SIG-M5 treated with dmso at 0.1 percent for 504 hours (cell line): ENCODE measurements around the gene NKX1-1.
"Not testable (repeated sequence)": the region's sequence is repeated elsewhere in the genome, so short reads cannot be mapped to it uniquely, and the experiment has no call there.

Experiments used
- DNase-seq: peaks from one replicate; lab custom pipeline; 2025; ENCODE audit not compliant: unreplicated experiment; lab: John Stamatoyannopoulos, UW

NKX1-1 gene

DNA sequence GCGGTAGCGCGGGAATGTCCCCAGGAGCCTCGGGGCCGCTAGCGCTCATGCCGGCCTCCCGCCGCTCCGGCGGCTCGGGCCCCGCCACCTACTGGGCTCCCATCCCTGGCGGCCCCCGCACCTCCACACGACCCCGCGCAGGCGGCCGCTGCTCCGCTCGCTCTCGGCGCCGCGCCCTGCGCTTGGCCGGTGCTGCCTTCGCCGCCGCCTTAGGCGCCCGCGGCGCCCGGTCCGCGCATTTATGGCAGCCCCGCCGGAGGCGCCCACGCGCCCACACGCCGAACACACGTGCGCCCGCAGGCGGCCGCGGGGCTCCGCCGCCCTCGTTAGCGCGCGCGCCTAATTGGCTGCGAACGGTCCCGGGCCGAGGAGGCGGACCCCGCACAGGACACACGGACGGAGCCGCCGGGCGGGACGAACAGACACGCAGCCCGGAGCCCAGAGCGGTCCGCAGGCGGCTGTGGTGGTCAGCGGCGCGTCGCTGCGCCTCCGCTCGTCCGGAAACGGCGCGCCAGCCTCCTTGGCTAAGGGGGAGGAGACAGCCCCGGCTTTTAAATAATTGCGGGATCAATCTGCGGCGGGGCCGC lies at the start of gene NKX1-1:
TSS of gene NKX1-1 (minus strand) at position 49 of the 587 bp plus-strand sequence. CDS start at position 49, 0 bp downstream.
- DNase-seq = no peak

DNA sequence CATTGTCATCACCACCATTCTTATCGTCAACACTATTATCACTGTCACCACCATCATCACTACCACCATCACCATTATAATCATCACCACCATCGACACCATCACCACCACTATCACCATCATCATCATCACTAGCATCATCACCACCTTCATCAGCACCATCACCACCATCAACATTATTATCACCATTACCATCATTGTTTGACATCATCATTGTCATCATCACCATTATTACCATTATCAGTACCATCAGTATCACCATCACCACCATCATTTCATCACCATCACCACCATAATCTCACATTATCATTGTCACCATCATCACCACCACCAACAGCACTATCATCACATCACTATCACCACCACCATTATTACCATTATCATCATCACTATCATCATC lies 47.5 kb upstream of the NKX1-1 start:
- DNase-seq = no peak

DNA sequence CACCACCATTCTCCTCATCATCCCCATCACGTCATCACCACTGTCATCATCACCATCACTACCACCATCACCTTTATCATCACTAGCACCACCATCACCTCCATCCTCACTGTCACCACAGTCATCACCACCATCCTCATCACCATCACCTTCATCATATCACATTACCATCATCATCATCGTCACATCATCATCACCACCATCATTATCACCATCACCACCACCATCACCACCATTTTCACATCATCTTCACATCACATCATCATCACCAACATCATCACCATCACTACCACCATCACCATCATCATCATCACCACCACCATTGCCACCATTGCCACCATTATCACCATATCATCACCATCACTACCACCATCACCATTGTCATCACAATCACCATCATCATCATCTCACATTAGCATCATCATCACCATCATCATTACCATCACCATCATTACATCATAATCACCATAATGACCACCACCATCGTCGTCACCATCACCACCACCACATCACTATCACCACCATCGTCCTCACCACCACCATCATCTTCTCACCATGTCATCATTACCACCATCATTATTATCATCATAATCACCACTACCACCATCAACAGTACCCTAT lies 46.3 kb upstream of the NKX1-1 start:
- no peak for DNase-seq

DNA sequence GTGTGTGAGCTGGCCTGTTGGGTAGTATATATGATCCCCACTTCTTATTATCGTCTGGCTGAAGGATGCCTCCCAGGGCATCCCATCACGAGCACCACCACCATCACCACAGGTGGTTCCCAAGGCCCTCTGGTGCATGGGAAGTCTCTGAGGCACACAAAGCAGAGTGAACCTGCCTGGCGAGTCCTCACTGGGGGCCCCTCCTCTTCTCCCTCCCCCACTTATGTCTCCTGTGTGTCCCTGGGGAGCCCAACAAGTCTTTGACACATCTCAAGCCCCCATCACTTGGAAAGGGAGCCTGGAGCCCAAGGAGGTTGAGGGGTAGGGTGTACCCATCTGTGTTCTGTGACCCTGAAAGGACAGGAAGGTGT lies 45.5 kb upstream of the NKX1-1 start:
- DNase-seq = no peak

DNA sequence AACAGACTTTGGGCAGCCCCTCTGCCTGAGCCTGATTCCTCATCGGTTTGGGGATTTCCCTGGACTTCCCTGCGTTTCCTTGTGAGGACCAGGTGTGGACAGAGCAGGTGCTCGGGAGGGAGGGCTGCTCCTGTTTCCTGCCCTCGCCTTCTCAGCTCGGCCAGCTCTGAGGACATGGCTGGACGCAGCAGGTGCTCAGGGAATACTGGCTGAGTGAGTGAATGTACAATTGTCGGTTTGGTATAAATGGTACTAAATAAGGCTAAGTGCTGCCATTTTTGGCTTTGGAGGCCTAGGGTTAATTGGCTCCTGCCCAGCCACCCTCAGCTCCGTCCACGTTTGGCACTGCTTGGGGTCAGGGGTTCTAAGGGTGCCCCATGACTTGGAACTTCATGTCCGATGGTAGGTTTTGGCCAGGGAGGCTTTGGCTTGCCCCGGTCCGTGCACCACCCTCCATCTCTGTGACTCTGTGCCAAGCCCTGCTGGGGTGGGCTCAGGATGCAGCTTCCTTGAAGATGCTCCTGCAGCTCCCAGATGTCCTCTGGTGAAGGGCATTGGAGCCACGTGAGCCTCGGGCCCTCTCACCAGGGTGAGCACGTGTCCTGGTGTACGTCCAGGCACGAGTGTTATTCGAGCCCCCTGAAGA lies 45.0 kb upstream of the NKX1-1 start:
- no peak for DNase-seq

DNA sequence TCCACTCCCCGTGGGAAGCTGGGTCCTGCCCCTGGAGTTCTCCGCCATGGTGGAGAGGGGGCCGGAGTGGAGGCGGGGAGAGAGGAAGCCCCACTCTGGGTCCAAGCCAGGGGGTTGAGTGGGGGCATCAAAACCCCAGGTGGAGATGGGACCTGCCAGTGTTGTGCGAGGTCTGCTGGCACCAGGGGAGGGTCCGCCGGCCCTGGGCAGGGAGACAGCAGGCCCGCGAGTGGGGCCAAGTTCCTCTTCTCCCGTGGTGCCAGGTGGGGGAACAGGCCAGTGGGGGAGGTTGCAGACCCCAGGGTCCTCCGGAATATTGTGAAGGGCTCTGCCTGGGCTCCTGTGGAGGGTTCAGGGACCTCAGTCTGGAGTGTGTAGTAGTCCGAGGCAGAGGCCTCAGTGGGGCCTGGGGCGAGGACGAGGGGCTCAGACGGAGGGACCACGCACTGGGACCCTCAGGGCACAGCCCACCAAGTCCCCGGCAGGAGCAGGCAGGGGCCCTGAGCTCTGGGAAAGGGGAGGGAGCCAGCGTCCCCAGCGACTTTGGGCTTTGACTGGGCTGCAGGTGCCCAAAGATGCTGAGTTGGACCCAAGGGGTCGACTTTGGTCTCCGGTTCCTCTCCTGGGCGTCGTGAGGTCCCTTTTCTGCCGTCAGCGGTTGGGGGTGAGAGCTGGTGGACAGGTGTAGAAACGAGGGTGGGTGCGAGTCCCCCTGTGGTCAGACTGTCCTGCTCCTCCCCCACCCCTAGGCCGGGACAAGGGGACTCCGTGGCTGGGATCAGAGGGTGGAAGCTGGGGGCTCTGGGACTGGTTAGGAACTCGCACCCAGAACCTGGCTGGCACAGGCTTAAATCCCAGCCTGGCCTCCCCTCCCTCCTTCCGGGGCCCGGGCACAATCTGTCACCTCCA lies 43.8 kb upstream of the NKX1-1 start:
- no peak for DNase-seq

DNA sequence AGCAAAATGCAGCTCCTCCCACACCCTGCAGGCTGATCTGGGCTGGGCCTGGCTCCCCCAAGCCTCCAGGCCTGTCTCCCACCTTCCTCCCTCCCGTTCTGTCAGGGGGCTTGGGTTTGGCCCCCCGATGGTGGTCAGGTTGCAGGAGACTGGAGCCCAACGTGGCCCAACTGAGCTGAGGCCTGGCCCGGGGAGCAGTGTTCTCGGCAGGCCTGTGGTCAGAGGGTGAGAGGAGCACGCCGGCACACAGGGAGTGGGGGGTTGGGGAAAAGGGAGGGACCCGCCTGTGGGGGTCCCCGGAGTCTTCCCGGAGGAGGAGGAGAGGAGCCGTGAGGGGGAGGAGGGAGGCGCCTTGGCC lies 43.2 kb upstream of the NKX1-1 start:
- no peak for DNase-seq

DNA sequence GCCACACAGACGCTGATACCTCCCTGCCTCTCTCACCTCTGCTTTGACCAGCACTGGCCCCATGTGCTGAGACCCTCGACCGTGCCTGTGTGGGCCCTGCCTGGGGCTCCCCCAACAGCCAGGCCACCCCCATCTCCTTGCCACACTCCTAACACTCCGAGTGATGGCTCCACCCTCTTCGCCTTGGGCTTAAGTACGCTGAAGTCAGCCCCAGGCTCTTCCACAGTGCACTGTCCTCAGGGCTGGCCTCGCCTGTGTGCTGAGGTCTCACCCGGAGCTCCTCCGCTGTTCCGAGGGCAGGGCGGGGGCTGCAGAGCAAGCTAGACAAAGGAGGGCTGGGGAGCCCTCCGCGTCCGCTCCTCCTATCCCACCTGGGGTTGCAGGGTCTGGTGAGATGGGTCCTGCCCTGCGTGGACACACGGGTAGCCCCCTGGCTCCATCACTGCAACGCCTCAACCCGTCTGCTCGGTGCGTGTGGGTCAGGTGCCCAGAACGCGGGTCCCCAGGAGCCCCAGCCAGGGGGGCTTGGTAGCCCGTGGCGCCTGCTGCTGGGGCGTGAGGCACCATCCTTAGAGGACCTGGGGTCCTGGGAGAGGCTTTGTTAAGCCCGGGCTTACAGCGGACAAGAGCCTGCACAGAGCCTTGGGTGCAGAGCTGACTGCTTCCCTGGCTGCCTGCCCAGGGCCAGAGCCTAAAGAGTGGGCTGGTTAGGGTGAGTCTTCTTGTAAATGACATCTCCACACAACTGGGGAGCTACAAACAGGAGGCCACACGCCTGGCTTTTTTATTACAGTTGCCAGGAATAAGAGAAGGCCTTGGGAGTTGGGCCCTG lies 42.6 kb upstream of the NKX1-1 start:
- no peak for DNase-seq

DNA sequence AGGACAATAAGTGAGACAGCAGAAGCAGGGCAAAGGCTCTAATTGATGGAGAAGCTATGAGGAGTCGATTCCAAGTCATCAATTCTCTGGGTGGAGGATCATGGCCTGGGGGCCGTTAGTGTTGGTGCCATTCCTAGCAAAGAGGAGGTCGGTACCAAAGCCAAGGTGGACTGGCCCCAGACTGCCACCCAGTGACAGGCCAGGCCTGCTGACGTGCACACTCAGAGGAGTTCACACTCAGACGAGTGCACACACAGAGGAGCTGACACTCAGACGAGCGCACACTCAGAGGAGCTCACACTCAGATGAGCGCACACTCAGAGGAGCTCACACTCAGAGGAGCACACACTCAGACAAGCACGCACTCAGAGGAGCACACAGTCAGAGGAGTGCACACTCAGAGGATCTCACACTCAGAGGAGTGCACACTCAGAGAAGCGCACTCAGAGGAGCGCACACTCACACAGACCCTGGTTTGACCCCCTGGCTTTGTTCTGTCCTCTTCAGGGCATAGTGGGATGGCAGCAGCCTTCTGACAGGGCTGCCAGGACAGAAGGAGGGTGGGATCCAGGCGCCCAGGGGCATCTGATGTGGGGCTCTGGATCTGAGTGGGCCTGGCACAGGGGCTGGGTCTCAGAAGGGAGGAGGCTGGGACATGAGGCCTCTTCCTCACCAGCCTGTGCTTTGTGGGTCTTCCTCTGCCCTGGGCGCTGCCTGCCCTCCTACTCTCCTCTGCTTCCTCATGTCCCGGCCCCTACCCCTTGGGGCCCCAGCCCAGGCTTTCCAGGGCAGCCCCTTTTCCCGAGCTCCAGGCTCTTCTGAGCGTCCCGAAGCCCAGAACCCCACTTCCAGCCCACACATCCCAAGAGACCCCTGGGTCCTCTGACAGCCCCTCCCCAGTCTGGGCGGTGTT lies 41.7 kb upstream of the NKX1-1 start:
- no peak for DNase-seq

DNA sequence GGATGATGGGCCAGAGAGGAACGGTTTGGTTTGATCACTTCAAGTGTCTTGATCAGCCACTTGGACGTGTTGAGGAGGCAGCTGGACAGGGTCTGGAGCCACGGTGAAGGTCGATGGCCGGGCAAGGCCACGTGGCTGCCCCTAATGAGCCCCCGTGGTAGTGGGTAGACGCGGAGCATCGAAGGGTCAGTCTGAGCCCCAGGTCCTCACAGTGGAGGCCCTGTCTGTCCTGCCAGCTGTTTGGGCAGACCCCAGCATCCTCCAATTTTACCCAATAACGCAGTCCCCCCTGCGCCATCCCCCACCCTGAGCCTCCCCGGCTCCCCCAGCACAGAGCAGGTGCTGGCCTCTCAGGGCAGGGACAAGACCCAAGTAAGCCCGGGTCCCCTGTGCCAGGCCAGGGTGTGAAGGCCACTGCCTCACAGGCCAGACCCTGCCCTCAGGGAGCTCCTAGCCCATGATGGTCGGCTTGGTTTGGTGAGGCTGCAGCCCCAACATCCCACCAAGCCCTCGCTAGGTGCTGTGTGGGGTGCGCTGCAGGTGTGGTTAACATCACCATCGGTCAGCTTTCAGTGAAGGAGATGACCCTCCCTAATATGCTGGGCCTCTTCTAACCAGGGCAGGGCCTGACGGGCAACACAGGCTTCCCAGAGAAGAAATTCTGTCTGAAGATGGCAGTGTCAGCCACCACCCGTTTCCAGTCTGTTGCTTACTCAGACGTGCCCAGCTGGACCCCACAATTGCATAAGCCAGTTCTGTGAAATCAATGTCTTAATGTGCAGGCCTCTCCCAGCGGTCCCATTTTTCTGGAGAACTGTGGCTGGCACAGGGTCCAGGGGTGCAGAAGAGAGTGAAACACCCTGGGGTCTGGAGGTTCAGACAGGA lies 40.5 kb upstream of the NKX1-1 start:
- DNase-seq = no peak

DNA sequence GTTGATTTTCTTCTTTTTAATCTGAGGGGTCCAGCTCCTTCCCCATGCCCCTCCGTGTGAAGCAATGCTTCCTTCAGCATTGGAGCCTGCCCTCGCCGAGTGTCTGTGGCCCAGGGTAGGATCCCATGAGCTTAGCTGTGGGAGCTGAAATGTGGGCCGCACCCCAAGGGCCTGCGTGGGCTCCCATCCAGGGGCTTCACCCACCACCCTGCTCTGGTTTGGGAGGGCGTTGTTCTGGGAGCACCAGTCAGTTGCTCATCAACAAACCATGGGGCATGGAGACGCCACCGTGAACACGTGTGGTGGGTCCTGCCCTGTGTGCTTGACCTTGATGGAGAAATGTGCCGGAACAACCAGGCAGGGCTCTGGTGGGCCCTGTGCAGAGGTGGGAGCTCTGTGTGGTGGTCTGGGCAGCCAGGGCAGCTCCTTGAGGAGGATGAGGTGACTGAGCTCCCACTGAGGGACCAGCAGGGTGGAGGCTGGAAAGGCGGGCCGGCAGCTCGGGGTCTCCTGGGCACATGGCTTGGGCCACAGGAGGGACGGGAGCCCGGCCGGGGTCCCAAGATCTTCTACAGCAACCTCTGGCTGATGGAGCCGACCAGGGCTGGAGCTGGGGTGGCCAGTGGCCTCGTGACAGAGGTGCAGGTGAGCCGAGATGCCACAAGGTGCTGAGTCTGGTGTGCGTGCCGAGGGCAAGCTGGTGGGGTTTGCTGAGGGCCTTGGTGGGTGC lies 39.6 kb upstream of the NKX1-1 start:
- no peak for DNase-seq

DNA sequence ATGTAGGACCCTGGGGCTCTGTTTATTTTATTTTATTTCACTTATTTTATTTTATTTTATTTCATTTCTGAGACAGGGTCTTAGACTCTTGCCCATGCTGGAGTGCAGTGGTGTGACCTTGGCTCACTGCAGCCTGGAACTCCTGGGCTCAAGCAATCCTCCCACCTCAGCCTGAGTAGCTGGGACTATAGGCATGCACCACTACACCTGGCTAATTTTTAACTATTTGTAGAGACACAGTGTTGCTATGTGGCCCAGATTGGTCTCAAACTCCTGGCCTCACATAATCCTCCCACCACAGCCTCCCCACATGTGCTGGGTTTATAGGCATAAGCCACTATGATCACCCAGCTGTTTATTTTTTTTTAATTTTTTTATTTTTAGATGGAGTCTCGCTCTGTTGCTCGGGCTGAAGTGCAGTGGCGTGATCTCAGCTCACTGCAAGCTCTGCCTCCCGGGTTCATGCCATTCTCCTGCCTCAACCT lies 37.5 kb upstream of the NKX1-1 start:
- DNase-seq = not testable (repeated sequence)

DNA sequence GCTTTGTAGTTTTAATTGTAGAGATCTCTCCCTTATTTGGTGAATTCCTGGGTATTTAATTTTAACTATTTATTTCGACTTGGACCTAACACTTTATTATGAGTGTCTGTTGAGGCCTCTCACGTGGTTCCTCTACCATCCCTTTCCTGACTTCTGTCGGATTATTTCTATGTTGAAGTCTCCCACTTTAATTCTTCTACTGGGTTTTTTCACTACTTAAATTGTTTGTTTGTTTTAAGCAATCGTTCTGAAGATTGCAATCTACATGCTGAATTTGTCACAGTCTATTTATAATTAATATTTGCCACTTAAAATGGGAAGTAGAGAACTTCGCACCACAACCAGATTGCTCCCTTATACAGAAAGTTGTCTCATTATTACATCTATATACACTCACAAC lies 20.8 kb upstream of the NKX1-1 start:
- no peak for DNase-seq

DNA sequence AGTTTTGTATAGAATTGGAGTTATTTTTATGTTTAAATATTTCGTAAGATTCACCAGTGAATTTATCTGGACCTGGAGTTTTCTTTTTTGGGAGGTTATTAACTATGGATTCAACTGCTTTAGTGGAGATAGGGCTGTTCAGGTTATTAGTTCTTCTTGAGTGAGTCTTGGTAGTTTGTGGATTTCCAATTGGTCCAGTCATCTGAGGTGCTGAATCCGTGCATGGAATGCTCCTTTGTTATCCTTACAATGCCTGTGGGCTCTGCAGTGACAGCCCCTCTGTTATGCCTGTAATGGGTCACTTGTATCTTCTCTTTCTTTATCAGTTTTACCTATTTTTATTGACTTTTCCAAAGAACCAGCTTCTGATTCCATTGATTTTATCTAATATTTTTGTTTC lies 15.4 kb upstream of the NKX1-1 start:
- no peak for DNase-seq

DNA sequence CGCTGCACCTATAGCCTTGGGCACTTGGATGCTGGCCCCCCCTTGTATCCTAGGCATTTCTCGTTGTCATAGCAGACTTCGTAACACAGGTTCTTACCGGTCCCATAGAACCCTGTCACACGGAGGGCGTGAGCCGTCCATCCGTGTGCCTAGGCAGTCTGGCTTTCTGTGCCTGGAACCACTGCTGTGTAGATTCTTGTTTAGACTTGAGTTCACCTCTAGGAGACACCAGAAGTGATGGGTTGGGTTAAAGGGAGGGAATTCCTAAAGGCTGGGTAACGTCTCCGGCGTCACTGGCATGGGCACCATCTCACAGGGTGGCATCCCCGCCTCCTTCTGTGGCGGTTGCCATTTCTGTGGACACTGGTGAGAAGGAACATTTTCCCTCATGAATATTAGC lies 13.5 kb upstream of the NKX1-1 start:
- DNase-seq = no peak

DNA sequence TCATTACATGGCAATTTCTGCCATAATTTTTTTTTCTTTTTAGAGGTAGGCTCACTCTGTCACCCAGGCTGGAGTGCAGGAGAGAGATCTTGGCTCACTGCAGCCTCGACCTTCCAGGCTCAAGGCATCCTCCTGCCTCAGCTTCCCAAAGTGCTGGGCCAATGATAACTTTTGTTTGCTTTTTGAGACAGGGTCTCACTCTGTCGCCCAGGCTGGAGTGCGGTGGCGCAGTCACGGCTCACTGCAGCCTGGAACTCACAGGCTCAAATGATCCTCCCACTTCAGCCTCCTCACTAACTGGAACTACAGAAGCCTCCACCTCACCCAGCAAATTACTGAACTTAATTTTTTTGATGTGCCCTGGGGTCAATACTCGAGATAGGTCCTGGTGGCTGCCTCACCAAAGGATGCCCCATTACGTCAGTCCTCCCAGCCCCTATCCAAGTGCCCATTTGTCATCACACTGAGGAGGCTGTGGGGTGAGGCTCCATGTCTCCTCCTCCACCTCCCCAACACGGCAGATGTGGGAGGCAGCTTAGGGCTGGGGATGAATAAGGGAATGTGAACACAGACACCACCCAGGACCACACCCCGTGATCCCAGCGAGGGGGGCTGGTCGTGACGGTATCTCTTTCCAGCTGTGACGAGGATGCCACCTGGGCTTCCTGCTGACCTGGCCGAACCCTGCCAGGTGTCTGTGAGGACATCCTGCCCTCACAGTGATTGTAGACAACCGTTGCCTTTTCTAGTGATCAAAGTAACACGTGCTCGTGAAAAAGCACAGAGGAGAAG lies 12.4 kb upstream of the NKX1-1 start:
- DNase-seq = no peak
